Left hindlimb (tissue), 1 donor: Measurements from ENCODE around the gene KLHL36.

Experiments used
- DNase-seq: peaks from one replicate; pipeline ENCODE4 v3.0.0-alpha.2; 2018

The KLHL36 gene

GRCh38 chr16:84648595-84649510 lies 542 bp downstream of the KLHL36 start:
- no peak for DNase-seq

GRCh38 chr16:84649511-84649861 lies 1.2 kb downstream of the KLHL36 start:
- no peak for DNase-seq

GRCh38 chr16:84650062-84650991 lies 2.0 kb downstream of the KLHL36 start:
- no peak for DNase-seq

- DNase-seq: no peak
These were observed 4.3 kb downstream of the KLHL36 start for GRCh38 chr16:84652566-84652965.

GRCh38 chr16:84654238-84654637 lies 5.9 kb downstream of the KLHL36 start:
- no peak for DNase-seq

GRCh38 chr16:84654998-84655397 lies 6.7 kb downstream of the KLHL36 start:
- no peak for DNase-seq

- DNase-seq: no peak
These were observed 8.3 kb downstream of the KLHL36 start for GRCh38 chr16:84656649-84657048.

- DNase-seq: no peak
These were observed 9.0 kb downstream of the KLHL36 start for GRCh38 chr16:84657229-84657837.

GRCh38 chr16:84658690-84659089 lies 10.4 kb downstream of the KLHL36 start:
- no peak for DNase-seq

GRCh38 chr16:84659656-84660300 lies 11.5 kb downstream of the KLHL36 start:
- DNase-seq: no peak

GRCh38 chr16:84660973-84661372 lies 12.7 kb downstream of the KLHL36 start:
- DNase-seq: no peak

- no peak for DNase-seq
These were observed 13.2 kb downstream of the KLHL36 start for GRCh38 chr16:84661418-84662060.

- DNase-seq: no peak
These were observed 14.2 kb downstream of the KLHL36 start for GRCh38 chr16:84662471-84662870.

GRCh38 chr16:84663433-84664101 lies 15.3 kb downstream of the KLHL36 start:
- no peak for DNase-seq

GRCh38 chr16:84665359-84665758 lies 17.0 kb downstream of the KLHL36 start:
- DNase-seq: no peak

GRCh38 chr16:84665843-84666242 lies 17.5 kb downstream of the KLHL36 start:
- no peak for DNase-seq

- no peak for DNase-seq
These were observed 19.4 kb downstream of the KLHL36 start for GRCh38 chr16:84667600-84668309.

GRCh38 chr16:84670063-84670462 lies 21.8 kb downstream of the KLHL36 start:
- DNase-seq: no peak

- no peak for DNase-seq
These were observed 24.2 kb downstream of the KLHL36 start for GRCh38 chr16:84672276-84673202.

GRCh38 chr16:84673203-84673535 lies 24.9 kb downstream of the KLHL36 start:
- no peak for DNase-seq
